GM18526 (cell line): ENCODE measurements around the gene CACHD1.

Source experiments
- POLR2A ChIP-seq: IDR thresholded peaks from 3 replicates; pipeline ENCODE4 v1.6.1; 2011; ENCODE audit not compliant: insufficient read length; ENCODE audit errors: extremely low read depth

CACHD1 gene

DNA sequence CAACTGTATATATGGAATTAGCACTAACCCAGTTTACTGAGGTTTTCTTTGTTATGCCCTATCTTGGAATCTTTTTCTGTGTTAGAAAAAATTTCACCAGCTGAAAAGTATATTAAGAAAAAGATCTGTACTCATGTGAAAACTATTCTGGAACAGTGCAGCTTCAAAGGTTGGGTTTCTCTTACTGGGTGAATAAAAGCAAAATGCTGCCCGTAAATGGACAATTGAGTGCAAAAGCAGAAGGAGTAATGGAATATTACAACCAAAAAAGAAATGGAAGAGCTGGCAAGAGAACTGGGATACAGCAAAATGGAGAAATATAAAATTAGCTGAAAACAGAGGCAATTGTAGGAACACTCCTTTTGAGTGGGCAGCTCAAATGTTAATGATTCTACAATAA, 257.9 kb downstream of the CACHD1 start:
- no peak for TF ChIP-seq POLR2A

DNA sequence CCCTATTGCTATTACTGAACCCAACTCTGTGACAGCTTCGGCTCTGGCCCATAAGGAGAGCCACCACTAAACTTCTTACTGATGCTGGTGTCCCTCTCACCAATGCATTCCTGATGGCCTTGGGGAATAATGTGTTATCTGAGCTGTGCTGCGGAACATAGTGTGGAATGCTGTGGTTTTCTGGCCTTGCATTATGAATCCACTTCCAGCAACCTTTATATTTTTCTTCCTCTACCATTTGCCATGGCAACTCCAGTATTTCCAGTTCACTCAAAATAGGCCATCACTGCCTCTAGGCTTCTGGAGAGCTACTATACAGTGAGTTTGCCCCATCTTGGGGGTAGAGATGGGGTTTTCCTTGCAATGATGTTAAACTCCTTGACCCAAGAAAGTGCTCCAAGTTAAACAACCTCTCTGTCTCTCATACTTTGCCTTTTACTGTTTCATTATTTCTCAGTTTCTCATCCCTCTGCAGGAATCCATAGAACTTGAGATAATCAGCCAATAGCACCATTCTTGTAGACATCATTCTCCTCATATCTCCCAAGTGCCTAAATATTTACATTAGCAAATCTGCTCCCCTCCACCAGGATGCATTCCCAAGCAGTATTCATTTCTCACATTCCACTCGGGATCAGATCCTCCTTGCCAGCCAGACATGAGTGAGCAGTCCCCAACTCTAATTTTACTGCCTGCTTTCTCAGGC, 263.8 kb downstream of the CACHD1 start:
- TF ChIP-seq POLR2A: no peak

DNA sequence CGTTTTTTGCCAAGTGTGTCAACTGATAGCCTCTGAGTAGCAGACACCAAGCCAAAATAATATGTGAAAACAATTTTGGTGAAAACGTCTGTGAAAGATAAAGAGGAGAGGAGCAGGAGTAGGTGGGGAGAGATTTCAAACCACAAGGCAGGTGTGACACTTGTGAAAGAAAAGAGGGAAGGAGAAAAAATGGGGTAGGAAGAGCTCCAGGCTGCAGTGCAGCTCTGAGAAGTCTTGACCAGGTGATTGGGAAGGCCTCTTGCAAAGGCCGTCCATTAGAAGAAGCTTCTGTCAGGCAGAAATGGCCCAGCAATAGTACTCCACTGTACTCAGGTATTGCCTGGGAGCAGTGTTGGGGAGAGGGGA, 264.3 kb downstream of the CACHD1 start:
- no peak for TF ChIP-seq POLR2A
